HepG2 (cell line): ENCODE results near the gene PLXNC1. TPM values are rescaled to one million over a fixed set of nuclear protein-coding genes. Genes with fewer than 3 reads are reported as not detected.

Source experiments
- AGO2 ChIP-seq: fragments of 200-400 bp; formaldehyde crosslinking; optimal IDR thresholded peaks from 2 replicates; pipeline ENCODE3; 2017; ENCODE audit warnings: mild to moderate bottlenecking, low read depth, low read length, moderate library complexity
- AHR ChIP-seq: IDR thresholded peaks from 2 replicates; pipeline ENCODE4 v1.6.1; 2018; ENCODE audit warnings: missing genetic modification reagents, missing compliant biosample characterization
- ARID2 ChIP-seq: sonication (generic); formaldehyde crosslinking; IDR thresholded peaks from 2 replicates; pipeline ENCODE4 v1.8.1; 2022; ENCODE audit warnings: mild to moderate bottlenecking, missing genetic modification reagents, borderline replicate concordance
- CENPX ChIP-seq: sonication (generic); formaldehyde crosslinking; IDR thresholded peaks from 2 replicates; pipeline ENCODE4 v1.9.0; 2021; ENCODE audit warnings: mild to moderate bottlenecking, missing genetic modification reagents, moderate library complexity
- DMAP1 ChIP-seq: IDR thresholded peaks from 2 replicates; pipeline ENCODE4 v1.6.1; 2016
- FOXK2 ChIP-seq: fragments of 450-650 bp; IDR thresholded peaks from 2 replicates; pipeline ENCODE4 v1.6.1; 2016
- HDAC2 ChIP-seq: sonication (generic); formaldehyde crosslinking; IDR thresholded peaks from 2 replicates; pipeline ENCODE4 v1.4.0; 2020; ENCODE audit warnings: missing genetic modification reagents
- HMGA1 ChIP-seq: sonication (generic); formaldehyde crosslinking; conservative IDR thresholded peaks from 2 replicates; pipeline ENCODE4 v1.4.0; 2020; ENCODE audit warnings: missing genetic modification reagents
- NCOR1 ChIP-seq: fragments of 200-600 bp; sonication (generic); IDR thresholded peaks from 2 replicates; pipeline ENCODE4 v1.7.0; 2017; ENCODE audit warnings: antibody characterized with exemption, low read length, borderline replicate concordance
- NFYB ChIP-seq: sonication (generic); formaldehyde crosslinking; IDR thresholded peaks from 2 replicates; pipeline ENCODE4 v1.4.0; 2020; ENCODE audit warnings: missing genetic modification reagents
- RAD51 ChIP-seq: fragments of 450-650 bp; IDR thresholded peaks from 2 replicates; pipeline ENCODE4 v1.6.1; 2016; ENCODE audit warnings: borderline replicate concordance
- SNRNP70 ChIP-seq: fragments of 200-400 bp; formaldehyde crosslinking; IDR thresholded peaks from 2 replicates; pipeline ENCODE4 v1.6.1; 2017; ENCODE audit warnings: mild to moderate bottlenecking, low read depth, low read length, moderate library complexity
- ZNF350 ChIP-seq: sonication (generic); formaldehyde crosslinking; IDR thresholded peaks from 2 replicates; pipeline ENCODE4 v1.4.0; 2020; ENCODE audit warnings: mild to moderate bottlenecking, low read depth, missing genetic modification reagents, borderline replicate concordance
- ZNF614 ChIP-seq: IDR thresholded peaks from 2 replicates; pipeline ENCODE4 v1.6.1; 2018; ENCODE audit warnings: missing biosample characterization, missing genetic modification reagents, inconsistent platforms, borderline replicate concordance
- ZNF674 ChIP-seq: sonication (generic); formaldehyde crosslinking; IDR thresholded peaks from 2 replicates; pipeline ENCODE4 v1.5.0; 2020; ENCODE audit warnings: low read depth, mild to moderate bottlenecking, missing genetic modification reagents
- ZNF713 ChIP-seq: sonication (generic); formaldehyde crosslinking; IDR thresholded peaks from 2 replicates; pipeline ENCODE4 v1.4.0; 2020; ENCODE audit warnings: mild to moderate bottlenecking, missing genetic modification reagents
- ZNF775 ChIP-seq: sonication (generic); formaldehyde crosslinking; IDR thresholded peaks from 2 replicates; pipeline ENCODE4 v1.4.0; 2020; ENCODE audit warnings: missing genetic modification reagents, mild to moderate bottlenecking, moderate library complexity, borderline replicate concordance
- ZNF879 ChIP-seq: sonication (generic); formaldehyde crosslinking; IDR thresholded peaks from 2 replicates; pipeline ENCODE4 v1.8.1; 2023; ENCODE audit warnings: missing genetic modification reagents
- ZSCAN25 ChIP-seq: sonication (generic); formaldehyde crosslinking; IDR thresholded peaks from 2 replicates; pipeline ENCODE4 v1.8.0; 2022; ENCODE audit warnings: mild to moderate bottlenecking, missing genetic modification reagents
- polyA plus RNA-seq, 8 experiments: library from polyadenylated mRNA; depleted of rRNA in 3 of 8; stranded (reverse) in 7 of 8; unstranded in 1 of 8; fragments of >200 nt; fragmentation: Illumina TruSeq in 4 of 8; extraction: Trizol in 4 of 8; gene quantifications; 2 replicates each; pipeline versions ENCODE4 v1.2.1 to v1.2.3, GENCODE V29; 2011 to 2016; ENCODE audit warnings: low read depth in 4 of 8, missing spikeins in 1 of 8, mixed read lengths in 1 of 8; ENCODE audit not compliant: insufficient read depth in 1 of 8
- total RNA-seq, 5 experiments: library from RNA; depleted of rRNA; stranded (reverse); fragments of >200 nt; fragmentation: Illumina TruSeq; extraction: Trizol; gene quantifications; 2 replicates each; pipeline ENCODE4 v1.2.3, GENCODE V29; 2016; ENCODE audit warnings: low read depth in 1 of 5
- TF ChIP-seq, protein P1 (sequence below): IDR thresholded peaks from 2 replicates; pipeline ENCODE4 v1.6.1; 2016
- TF ChIP-seq, protein P2 (sequence below): IDR thresholded peaks from 2 replicates; pipeline ENCODE4 v1.6.1; 2012; ENCODE audit warnings: inconsistent platforms
- TF ChIP-seq, protein P3 (sequence below): sonication (generic); formaldehyde crosslinking; IDR thresholded peaks from 2 replicates; pipeline ENCODE4 v1.4.0; 2020; ENCODE audit warnings: mild to moderate bottlenecking, missing genetic modification reagents
- TF ChIP-seq, protein P4 (sequence below): sonication (generic); formaldehyde crosslinking; IDR thresholded peaks from 2 replicates; pipeline ENCODE4 v1.5.1; 2020; ENCODE audit warnings: missing genetic modification reagents, mild to moderate bottlenecking, borderline replicate concordance

PLXNC1 gene
- total and polyA plus RNA-seq, 2 of the 13 experiments (the other 11 are each of a cell fraction or from before 2014, with no cell fraction given) = 6.6 to 11.2 TPM

DNA sequence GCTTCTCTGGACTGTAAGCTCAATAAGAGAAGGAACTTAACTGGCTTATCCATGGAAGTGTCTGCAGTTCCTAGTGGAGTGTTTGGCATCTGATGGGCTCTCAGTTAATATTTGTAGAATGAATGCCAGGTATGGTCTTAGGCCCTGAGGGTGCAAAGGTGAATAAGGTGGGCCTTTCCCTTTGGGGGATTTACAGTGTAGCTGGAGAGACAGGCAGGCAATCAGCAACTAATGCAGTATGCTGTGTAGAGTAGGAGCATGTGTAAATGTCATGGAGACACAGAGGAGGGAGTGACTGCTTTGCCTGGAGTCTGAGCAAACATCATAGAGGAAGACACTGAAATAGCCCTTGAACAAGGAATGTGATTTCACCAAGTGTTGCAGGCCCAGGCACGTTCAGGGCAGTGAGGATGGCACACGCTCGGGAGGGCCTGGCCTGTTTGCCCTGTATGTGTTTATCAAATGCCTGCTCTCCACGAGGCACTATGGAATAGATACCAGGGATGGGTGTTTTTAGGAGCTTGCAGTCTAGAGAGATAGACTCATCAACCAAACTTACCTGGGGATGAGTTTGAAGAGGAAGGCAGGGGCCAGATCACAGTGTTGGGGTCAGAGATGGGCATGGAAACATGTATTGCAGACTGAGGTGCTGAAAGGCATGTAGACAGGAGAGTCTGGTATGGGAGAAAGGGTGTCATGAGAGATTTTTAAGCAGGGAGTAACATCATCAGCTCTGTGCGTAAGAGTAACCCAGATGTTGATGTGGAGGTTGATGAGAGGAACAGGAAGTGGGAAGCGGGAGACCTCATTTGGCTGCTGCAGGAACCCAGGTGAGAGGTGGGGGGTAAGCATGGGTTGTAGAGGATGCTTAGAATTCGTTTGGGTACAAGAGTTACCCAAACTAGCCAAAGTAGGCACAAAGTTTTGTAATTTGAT, 54.1 kb downstream of the PLXNC1 start (continued):
- TF ChIP-seq HMGA1 (CRISPR knock-in tag) = no peak
- TF ChIP-seq NCOR1 = no peak
- TF ChIP-seq, protein P1, sequence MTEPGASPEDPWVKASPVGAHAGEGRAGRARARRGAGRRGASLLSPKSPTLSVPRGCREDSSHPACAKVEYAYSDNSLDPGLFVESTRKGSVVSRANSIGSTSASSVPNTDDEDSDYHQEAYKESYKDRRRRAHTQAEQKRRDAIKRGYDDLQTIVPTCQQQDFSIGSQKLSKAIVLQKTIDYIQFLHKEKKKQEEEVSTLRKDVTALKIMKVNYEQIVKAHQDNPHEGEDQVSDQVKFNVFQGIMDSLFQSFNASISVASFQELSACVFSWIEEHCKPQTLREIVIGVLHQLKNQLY (CRISPR knock-in tag) = no peak
- TF ChIP-seq ZSCAN25 = no peak
- no peak for TF ChIP-seq ZNF674 (CRISPR knock-in tag)
- TF ChIP-seq, protein P2, sequence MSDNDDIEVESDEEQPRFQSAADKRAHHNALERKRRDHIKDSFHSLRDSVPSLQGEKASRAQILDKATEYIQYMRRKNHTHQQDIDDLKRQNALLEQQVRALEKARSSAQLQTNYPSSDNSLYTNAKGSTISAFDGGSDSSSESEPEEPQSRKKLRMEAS = peak; percentile 24; the same call in 1 of the 2 replicates
- no peak for TF ChIP-seq NFYB (CRISPR knock-in tag)
- TF ChIP-seq ZNF713 = no peak
- no peak for TF ChIP-seq AGO2
- TF ChIP-seq SNRNP70 = no peak
- TF ChIP-seq DMAP1 (CRISPR knock-in tag) = 0 out of 2 replicates have a peak, but pooled peaks have one; percentile 24
- TF ChIP-seq CENPX (CRISPR knock-in tag) = no peak
- TF ChIP-seq, protein P3, sequence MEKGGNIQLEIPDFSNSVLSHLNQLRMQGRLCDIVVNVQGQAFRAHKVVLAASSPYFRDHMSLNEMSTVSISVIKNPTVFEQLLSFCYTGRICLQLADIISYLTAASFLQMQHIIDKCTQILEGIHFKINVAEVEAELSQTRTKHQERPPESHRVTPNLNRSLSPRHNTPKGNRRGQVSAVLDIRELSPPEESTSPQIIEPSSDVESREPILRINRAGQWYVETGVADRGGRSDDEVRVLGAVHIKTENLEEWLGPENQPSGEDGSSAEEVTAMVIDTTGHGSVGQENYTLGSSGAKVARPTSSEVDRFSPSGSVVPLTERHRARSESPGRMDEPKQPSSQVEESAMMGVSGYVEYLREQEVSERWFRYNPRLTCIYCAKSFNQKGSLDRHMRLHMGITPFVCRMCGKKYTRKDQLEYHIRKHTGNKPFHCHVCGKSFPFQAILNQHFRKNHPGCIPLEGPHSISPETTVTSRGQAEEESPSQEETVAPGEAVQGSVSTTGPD = no peak
- TF ChIP-seq ZNF350 (CRISPR knock-in tag) = no peak
- no peak for TF ChIP-seq ZNF614
- no peak for TF ChIP-seq RAD51
- no peak for TF ChIP-seq FOXK2
- TF ChIP-seq AHR (CRISPR knock-in tag) = no peak
- no peak for TF ChIP-seq ARID2 (CRISPR knock-in tag)
- no peak for TF ChIP-seq ZNF879
- TF ChIP-seq, protein P4, sequence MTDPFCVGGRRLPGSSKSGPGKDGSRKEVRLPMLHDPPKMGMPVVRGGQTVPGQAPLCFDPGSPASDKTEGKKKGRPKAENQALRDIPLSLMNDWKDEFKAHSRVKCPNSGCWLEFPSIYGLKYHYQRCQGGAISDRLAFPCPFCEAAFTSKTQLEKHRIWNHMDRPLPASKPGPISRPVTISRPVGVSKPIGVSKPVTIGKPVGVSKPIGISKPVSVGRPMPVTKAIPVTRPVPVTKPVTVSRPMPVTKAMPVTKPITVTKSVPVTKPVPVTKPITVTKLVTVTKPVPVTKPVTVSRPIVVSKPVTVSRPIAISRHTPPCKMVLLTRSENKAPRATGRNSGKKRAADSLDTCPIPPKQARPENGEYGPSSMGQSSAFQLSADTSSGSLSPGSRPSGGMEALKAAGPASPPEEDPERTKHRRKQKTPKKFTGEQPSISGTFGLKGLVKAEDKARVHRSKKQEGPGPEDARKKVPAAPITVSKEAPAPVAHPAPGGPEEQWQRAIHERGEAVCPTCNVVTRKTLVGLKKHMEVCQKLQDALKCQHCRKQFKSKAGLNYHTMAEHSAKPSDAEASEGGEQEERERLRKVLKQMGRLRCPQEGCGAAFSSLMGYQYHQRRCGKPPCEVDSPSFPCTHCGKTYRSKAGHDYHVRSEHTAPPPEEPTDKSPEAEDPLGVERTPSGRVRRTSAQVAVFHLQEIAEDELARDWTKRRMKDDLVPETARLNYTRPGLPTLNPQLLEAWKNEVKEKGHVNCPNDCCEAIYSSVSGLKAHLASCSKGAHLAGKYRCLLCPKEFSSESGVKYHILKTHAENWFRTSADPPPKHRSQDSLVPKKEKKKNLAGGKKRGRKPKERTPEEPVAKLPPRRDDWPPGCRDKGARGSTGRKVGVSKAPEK (CRISPR knock-in tag) = no peak
- no peak for TF ChIP-seq ZNF775
- peak; percentile 44 for TF ChIP-seq HDAC2 (CRISPR knock-in tag)
